Neuron (in vitro differentiated cells): ENCODE measurements around the gene TMED6.

Experiments used
- H2AFZ ChIP-seq: one replicate; pipeline ENCODE4 v1.6.1; 2013; ENCODE audit warnings: low read depth, mild to moderate bottlenecking, inconsistent platforms, low read length, moderate library complexity
- H3K27me3 ChIP-seq: one replicate; pipeline ENCODE4 v1.6.1; 2013; ENCODE audit warnings: low read length; ENCODE audit not compliant: insufficient read depth
- H3K36me3 ChIP-seq: one replicate; pipeline ENCODE4 v1.6.1; 2013; ENCODE audit warnings: low read length; ENCODE audit not compliant: insufficient read depth
- H3K4me1 ChIP-seq: one replicate; pipeline ENCODE4 v1.6.1; 2013; ENCODE audit warnings: low read length; ENCODE audit not compliant: insufficient read depth
- H3K4me3 ChIP-seq: 2 replicates; pipeline ENCODE4 v1.5.1; 2013; ENCODE audit warnings: mild to moderate bottlenecking, low read length, moderate library complexity
- H3K9me3 ChIP-seq: one replicate; pipeline ENCODE4 v1.6.1; 2013; ENCODE audit warnings: low read length

The TMED6 gene

DNA sequence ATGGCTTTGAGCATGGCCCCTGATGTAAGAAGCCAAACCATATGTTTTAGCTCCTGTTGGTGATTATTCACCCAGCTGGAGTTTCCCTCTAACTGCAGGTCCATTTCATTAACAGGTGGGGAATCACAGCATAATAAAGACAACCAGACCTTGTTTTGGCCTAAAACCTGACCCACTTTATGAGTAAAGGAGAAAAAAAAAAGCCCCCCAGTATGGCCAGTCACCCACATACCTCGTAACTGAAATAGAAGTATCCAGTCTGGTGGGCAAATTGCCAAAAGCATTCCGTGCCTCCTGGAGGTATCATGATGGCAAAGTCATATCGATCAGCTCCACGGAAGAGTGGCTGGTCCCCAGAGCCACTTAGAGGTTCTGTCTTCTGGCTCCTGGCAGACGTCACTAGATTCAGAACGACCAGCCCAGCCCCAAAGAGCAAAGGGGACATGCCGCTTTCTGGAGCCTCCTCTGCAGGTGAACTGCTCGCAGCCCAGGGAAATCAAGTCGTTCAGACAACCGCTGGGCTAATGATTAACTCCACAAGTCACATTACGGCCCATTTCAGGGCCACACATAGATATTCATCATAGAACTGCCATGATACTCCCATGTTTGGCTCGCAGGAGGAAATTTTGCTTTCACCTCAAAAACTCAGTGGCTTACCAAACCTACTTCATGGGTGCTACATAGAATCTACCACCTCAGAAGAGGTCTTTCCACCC is at the start of gene TMED6:
Gene TMED6 (minus strand): TSS at position 478 of the 719 bp plus-strand sequence. CDS start 33 bp downstream, at position 445.
- H3K27me3 ChIP-seq = no peaks in the 10 kb centered on the region
- H3K4me1 ChIP-seq = no peaks in the 10 kb centered on the region
- no peak within 1 kb of the TSS for H3K4me3 ChIP-seq
- H2AFZ ChIP-seq = no peak within 1 kb of the TSS
- H3K36me3 ChIP-seq = peaks cover 38% of the 10 kb centered on the region
- no peaks in the 10 kb centered on the region for H3K9me3 ChIP-seq

DNA sequence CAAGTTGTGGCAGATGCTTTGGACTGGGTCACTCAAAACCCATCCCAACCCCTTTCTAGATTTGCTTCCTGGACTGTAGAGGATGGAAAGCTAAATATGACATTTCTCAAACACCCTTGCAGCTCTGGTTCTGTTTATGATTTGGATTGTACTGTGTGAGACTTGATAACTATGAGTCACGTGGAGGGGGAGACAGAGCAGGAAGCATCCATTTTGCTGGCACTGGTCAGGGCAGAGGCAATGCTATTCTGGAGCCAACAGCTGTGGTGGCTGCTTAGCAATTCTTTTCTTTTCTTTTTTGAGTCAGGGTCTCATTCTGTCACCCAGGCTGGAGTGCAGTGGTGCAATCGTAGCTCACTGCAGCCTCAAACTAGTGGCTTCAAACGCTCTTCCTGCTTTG is 47.8 kb upstream of the TMED6 start:
- Histone ChIP-seq H3K4me1 (peaks cover 14% of the 10 kb centered on the region), H3K36me3 (no peaks in the 10 kb centered on the region), H3K9me3 (no peaks in the 10 kb centered on the region), H3K27me3 (no peaks in the 10 kb centered on the region), H3K4me3 (no peak overlapping the region), H2AFZ (no peak overlapping the region)

GRCh38 chr16:69397821-69398521 is 46.4 kb upstream of the TMED6 start:
- peaks cover 6% of the 10 kb centered on the region for H3K4me1 ChIP-seq
- no peaks in the 10 kb centered on the region for H3K27me3 ChIP-seq
- H3K9me3 ChIP-seq = no peaks in the 10 kb centered on the region
- no peaks in the 10 kb centered on the region for H3K36me3 ChIP-seq
- peak overlapping the region; percentile 63 for H2AFZ ChIP-seq
- H3K4me3 ChIP-seq = no peak overlapping the region

DNA sequence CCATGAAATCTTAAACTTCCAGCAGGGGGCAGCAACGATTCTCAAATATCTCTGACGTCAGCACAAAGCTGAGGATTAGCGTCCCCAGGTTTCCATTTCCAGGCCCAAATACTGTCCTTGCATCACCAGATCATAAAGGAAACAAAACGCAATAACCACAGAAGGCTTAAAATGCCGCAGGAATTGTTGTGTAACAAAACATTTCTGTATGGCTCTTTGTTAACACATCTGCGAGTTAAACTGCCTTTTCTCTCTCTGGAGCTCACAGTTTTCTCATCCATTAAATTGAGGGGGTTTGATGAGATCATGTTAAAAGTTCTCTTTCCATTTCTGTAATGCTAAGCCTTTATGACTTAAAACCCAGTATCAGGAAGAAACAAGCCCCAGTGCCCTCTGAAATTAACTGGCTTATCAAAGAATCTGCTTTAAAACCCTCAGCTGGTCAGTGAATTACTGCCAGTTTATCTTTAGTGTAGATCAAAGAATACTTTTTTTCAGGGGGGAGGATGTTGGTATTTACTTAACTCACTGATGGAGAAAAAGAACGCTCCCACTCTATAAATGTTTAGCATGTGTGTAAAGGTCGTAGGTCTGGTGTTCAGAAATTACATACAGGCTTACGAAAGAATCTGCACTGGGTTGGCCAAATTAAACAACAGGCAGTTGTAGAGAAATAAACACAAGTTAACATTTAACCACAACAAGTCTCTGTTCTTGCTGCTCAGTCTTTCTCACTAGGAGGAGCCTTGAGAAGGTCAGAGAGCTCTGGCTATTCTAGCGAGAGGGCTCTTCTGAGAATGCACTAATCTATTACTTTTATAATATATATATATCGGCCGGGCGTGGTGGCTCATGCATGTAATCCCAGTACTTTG is 44.8 kb upstream of the TMED6 start:
- Histone ChIP-seq H3K9me3 (no peaks in the 10 kb centered on the region), H2AFZ (peak overlapping the region; percentile 100), H3K36me3 (no peaks in the 10 kb centered on the region), H3K4me3 (peak overlapping the region; percentile 25), H3K27me3 (no peaks in the 10 kb centered on the region), H3K4me1 (peaks cover 6% of the 10 kb centered on the region)

DNA sequence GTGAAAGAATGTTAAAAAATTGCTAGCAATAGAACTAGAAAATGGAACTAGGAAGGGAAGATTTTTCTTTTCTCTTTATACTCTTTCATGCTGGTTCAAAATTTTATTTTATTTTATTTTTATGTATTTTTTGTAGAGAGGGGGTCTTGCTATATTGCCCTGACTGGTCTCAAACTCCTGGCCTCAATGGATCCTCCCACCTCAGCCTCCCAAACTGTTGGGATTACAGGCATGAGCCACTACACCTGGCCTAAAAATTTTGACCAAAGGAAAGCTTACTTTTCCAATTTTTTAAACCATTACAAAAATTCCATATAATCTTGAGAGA is 44.2 kb upstream of the TMED6 start:
- H3K4me1 ChIP-seq = peaks cover 6% of the 10 kb centered on the region
- H3K4me3 ChIP-seq = no peak overlapping the region
- no peaks in the 10 kb centered on the region for H3K36me3 ChIP-seq
- H3K9me3 ChIP-seq = no peaks in the 10 kb centered on the region
- H3K27me3 ChIP-seq = no peaks in the 10 kb centered on the region
- H2AFZ ChIP-seq = peak overlapping the region; percentile 100

GRCh38 chr16:69393898-69394849 is 42.6 kb upstream of the TMED6 start:
- H3K9me3 ChIP-seq = no peaks in the 10 kb centered on the region
- no peaks in the 10 kb centered on the region for H3K36me3 ChIP-seq
- peak overlapping the region; percentile 14 for H2AFZ ChIP-seq
- H3K4me3 ChIP-seq = no peak overlapping the region
- peaks cover 6% of the 10 kb centered on the region for H3K4me1 ChIP-seq
- no peaks in the 10 kb centered on the region for H3K27me3 ChIP-seq

GRCh38 chr16:69386596-69386995 is 35.0 kb upstream of the TMED6 start:
- Histone ChIP-seq H2AFZ (peak overlapping the region; percentile 80), H3K4me3 (peak overlapping the region; percentile 77), H3K4me1 (peaks cover 13% of the 10 kb centered on the region), H3K36me3 (peaks cover 27% of the 10 kb centered on the region), H3K9me3 (no peaks in the 10 kb centered on the region), H3K27me3 (no peaks in the 10 kb centered on the region)

- no peaks in the 10 kb centered on the region for H3K9me3 ChIP-seq
These were observed 33.4 kb upstream of the TMED6 start for GRCh38 chr16:69384974-69385373.

GRCh38 chr16:69382421-69382820 is 30.8 kb upstream of the TMED6 start:
- H3K4me3 ChIP-seq = no peak overlapping the region
- H3K36me3 ChIP-seq = peaks cover 63% of the 10 kb centered on the region
- H3K9me3 ChIP-seq = no peaks in the 10 kb centered on the region

More at GRCh38 chr16:69384974-69385373, 33.4 kb upstream of the TMED6 start:
- Histone ChIP-seq H3K4me3 (peak overlapping the region; percentile 77), H3K36me3 (peaks cover 41% of the 10 kb centered on the region), H3K4me1 (peaks cover 13% of the 10 kb centered on the region), H3K27me3 (no peaks in the 10 kb centered on the region), H2AFZ (peak overlapping the region; percentile 80)

DNA sequence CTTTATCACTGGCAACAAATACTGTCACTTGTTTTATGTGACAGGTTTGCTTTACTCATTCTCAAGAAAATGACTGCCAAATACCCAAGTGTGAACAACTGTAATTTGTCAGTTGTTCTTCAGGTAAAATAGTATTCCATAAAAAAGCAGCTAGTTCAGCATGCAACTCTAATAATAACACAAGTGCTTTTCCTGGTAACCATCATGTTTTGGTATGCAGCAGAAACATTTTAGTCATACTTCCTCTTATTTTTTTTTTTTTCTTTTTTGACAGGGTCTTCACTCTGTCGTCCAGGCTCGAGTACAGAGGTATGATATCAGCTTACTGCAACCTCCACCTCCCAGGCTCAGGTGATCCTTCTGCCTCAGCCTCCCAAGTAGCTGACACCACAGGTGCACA is 29.6 kb upstream of the TMED6 start:
- Histone ChIP-seq H3K27me3 (no peaks in the 10 kb centered on the region), H3K36me3 (peaks cover 67% of the 10 kb centered on the region), H2AFZ (no peak overlapping the region), H3K4me3 (no peak overlapping the region), H3K9me3 (no peaks in the 10 kb centered on the region), H3K4me1 (peaks cover 13% of the 10 kb centered on the region)

More at GRCh38 chr16:69382421-69382820, 30.8 kb upstream of the TMED6 start:
- Histone ChIP-seq H3K27me3 (no peaks in the 10 kb centered on the region), H2AFZ (no peak overlapping the region), H3K4me1 (peaks cover 13% of the 10 kb centered on the region)

DNA sequence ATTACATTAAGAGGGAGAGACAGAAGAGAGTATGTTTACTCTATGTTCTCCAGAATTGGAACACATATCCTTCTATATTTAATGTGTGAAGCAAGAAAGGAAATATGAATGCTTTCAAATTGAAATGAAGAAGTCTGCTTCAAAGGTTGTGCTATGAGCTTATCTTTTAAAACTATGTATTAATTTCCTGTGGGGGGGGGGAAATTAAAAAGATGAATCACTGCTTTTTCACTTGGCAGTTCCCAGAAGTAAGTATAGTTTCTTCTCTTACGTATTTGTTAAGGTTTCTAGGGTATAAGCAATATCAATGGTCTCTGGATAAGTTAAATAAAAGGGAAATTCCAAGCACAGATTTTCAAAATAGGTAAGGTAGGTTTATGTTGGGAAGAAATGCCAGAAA is 27.2 kb upstream of the TMED6 start:
- no peak overlapping the region for H3K4me3 ChIP-seq
- H3K4me1 ChIP-seq = peaks cover 3% of the 10 kb centered on the region
- H2AFZ ChIP-seq = no peak overlapping the region
- H3K36me3 ChIP-seq = peaks cover 76% of the 10 kb centered on the region
- H3K27me3 ChIP-seq = no peaks in the 10 kb centered on the region
- H3K9me3 ChIP-seq = no peaks in the 10 kb centered on the region

DNA sequence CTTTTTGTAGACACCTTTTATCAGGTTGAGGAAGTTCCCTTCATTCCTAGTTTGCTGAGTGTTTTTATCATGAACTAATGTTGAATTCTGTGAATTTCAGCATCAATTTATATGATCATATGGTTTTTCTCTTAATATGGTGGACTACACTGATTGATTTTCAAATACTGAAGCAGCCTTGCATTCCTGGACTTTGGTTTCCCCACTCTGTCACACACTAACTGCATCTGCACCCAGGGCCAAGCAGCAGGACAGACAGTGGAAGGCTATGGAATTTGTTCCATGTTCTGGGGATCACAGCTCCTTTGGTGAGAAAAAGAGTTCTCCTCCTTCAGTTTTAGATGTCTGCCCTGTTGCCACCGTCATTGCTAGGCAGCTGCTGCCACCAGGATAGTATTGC is 26.4 kb upstream of the TMED6 start:
- Histone ChIP-seq H3K36me3 (peaks cover 75% of the 10 kb centered on the region), H3K4me3 (no peak overlapping the region), H3K9me3 (no peaks in the 10 kb centered on the region), H3K4me1 (no peaks in the 10 kb centered on the region), H2AFZ (no peak overlapping the region), H3K27me3 (no peaks in the 10 kb centered on the region)
